Erythroblast (primary cell): ENCODE measurements around the gene ADCY5.

Experiments used
- GATA1 ChIP-seq: IDR thresholded peaks from 2 replicates; pipeline ENCODE4 v1.6.1; 2011; ENCODE audit warnings: low read depth, mild to moderate bottlenecking, control low read depth, low read length, moderate library complexity
- POLR2A ChIP-seq: IDR thresholded peaks from 2 replicates; pipeline ENCODE4 v1.6.1; 2011; ENCODE audit warnings: mild to moderate bottlenecking, low read length

DNA sequence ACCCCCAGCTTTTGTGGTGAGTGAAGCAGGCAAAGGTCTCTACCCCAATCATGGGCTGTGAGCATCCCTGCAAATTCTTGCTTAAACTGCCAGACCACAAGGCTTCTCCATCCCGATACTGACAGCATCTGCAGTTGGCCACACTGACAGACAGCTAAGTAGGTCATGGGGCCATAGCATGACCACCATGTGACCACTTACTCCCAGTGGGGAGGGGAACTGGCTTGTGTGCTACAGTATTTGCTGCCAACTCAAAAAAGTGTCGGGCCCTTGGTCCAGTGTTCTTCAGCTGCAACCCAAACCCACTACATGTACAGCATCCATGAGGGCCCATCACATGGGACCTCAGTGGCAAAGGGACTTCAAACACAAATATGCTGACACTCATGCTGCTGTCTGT lies 143.7 kb downstream of the ADCY5 start:
- TF ChIP-seq POLR2A: no peak
- no peak for TF ChIP-seq GATA1
